GM13976 (cell line): ENCODE measurements around the gene AKAP17A.
"Not testable (repeated sequence)": the region's sequence is repeated elsewhere in the genome, so short reads cannot be mapped to it uniquely, and the experiment has no call there.

ENCODE experiments used
- DNase-seq: peaks from one replicate; pipeline ENCODE4 v3.0.0; 2012; ENCODE audit warnings: low spot score
- in situ Hi-C: fragments of 300-500 bp; cut with MboI; formaldehyde crosslinking; loops from one replicate; pipeline ENCODE4 v1.12.0; 2022; ENCODE audit warnings: low sequenced_read_pairs, mixed read lengths, inconsistent platforms; ENCODE audit not compliant: unreplicated experiment
- TF ChIP-seq, protein P1 (sequence below): IDR thresholded peaks from 2 replicates; pipeline ENCODE4 v1.5.1; 2012; ENCODE audit warnings: borderline replicate concordance, mild to moderate bottlenecking; ENCODE audit not compliant: insufficient read depth; ENCODE audit errors: extremely low read depth, missing control alignments, control extremely low read depth

AKAP17A gene

DNA sequence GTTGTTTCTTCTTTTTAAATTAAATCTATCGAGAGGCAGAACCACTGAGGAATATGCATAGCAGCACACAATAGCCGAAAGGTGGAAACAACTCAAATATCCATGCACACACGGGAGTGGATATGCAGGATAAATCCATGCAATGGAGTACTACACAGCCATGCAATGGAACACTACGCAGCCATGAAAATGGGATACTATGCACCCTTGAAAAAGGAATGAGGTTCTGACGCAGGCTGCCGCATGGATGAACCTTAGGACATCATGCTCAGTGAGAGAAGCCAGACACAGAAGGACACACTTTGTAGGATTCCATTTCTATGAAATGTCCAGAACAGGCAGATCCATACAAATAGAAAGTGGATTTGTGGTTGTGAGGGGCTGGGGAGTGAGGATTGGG is 36.0 kb upstream of the AKAP17A start:
- TF ChIP-seq, protein P1, sequence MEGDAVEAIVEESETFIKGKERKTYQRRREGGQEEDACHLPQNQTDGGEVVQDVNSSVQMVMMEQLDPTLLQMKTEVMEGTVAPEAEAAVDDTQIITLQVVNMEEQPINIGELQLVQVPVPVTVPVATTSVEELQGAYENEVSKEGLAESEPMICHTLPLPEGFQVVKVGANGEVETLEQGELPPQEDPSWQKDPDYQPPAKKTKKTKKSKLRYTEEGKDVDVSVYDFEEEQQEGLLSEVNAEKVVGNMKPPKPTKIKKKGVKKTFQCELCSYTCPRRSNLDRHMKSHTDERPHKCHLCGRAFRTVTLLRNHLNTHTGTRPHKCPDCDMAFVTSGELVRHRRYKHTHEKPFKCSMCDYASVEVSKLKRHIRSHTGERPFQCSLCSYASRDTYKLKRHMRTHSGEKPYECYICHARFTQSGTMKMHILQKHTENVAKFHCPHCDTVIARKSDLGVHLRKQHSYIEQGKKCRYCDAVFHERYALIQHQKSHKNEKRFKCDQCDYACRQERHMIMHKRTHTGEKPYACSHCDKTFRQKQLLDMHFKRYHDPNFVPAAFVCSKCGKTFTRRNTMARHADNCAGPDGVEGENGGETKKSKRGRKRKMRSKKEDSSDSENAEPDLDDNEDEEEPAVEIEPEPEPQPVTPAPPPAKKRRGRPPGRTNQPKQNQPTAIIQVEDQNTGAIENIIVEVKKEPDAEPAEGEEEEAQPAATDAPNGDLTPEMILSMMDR: no peak
- in situ Hi-C loops: no loop called here
- DNase-seq: no peak

GRCh38 chrX:1557442-1557841 is 34.0 kb upstream of the AKAP17A start:
- in situ Hi-C loops, DNase-seq: not testable (repeated sequence)

- TF ChIP-seq, protein P1: no peak
- in situ Hi-C loops: no loop called here
- DNase-seq: no peak
Measured at GRCh38 chrX:1558761-1559468, 32.5 kb upstream of the AKAP17A start.

DNA sequence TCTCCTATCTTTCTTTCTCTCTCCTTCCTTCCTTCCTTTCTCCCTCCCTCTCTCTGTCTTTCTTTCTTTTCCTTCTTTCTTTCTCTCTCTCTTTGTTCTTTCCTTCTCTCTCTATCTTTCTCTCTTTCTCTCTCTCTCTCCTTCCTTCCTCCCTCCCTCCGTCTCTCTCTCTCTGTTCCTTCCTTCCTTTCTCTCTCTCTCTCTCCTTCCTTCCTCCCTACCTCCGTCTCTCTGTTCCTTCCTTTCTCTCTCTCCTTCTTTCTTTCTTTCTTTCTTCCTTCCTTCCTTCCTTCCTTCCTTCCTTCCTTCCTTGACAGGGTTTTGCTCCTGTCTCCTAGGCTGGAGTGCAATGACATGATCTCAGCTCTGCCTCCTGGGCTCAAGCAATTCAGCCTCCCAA is 30.2 kb upstream of the AKAP17A start:
- TF ChIP-seq, protein P1: no peak
- DNase-seq: no peak
- in situ Hi-C loops: no loop called here

- in situ Hi-C loops: not testable (repeated sequence)
Measured at GRCh38 chrX:1564077-1564476, 27.3 kb upstream of the AKAP17A start.

DNA sequence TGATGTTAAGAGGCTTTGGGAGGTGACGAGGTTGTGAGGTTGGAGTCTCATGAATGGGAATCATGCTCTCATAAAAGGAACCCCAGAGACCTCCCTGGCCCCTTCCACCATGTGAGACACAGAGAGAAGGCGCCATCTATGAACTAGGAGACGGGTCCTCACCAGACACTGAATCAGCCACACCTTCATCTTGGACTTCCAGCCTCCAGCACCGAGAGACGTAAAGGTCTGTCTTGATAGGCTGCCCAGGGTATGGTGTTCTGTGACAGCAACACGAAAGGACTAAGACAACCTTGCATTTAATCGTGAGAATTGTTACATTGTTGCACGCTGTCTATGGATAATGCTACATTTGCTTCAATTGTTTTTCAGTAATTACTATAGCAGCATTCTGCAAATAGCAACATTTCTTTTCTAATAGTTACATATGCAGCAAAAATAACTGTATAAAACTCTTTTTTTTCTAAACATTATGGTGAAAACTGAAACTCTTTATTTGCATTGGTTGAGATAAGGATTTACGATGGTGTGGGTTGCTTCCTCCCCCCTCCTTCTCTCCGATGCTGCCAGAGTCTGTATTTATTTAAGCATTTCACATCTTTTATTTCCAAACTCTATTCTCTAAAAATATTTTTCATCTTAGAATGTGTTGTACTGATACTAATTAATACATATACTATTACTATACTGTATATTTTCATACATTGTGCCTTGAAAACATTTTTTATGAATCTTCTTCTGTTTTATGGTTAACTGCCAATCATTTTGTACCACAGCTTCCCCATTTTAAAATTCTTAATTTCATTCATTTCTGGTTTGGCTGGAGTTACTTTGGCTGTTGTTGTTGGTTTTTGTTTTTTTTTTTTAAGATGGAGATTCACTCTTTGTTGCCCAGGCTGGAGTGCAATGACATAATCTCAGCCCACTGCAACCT is 26.4 kb upstream of the AKAP17A start:
- in situ Hi-C loops: no loop called here
- TF ChIP-seq, protein P1: no peak
- DNase-seq: peak; percentile 53

More at GRCh38 chrX:1564077-1564476, 27.3 kb upstream of the AKAP17A start:
- DNase-seq: not testable (repeated sequence)

DNA sequence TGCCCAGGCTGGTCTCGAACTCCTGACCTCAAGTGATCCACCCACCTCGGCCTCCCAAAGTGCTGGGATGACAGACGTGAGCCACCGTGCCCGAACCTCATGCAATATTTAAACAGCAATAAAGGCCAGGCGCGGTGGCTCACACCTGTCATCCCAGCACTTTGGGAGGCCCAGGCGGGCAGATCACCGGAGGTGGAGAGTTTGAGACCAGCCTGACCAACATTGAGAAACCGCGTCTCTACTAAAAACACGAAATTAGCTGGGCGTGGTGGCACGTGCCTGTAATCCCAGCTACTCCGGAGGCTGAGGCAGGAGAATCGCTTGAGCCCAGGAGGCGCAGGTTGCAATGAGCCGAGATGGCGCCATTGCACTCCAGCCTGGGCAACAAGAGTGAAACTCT is 17.2 kb upstream of the AKAP17A start:
- DNase-seq, in situ Hi-C loops: not testable (repeated sequence)

DNA sequence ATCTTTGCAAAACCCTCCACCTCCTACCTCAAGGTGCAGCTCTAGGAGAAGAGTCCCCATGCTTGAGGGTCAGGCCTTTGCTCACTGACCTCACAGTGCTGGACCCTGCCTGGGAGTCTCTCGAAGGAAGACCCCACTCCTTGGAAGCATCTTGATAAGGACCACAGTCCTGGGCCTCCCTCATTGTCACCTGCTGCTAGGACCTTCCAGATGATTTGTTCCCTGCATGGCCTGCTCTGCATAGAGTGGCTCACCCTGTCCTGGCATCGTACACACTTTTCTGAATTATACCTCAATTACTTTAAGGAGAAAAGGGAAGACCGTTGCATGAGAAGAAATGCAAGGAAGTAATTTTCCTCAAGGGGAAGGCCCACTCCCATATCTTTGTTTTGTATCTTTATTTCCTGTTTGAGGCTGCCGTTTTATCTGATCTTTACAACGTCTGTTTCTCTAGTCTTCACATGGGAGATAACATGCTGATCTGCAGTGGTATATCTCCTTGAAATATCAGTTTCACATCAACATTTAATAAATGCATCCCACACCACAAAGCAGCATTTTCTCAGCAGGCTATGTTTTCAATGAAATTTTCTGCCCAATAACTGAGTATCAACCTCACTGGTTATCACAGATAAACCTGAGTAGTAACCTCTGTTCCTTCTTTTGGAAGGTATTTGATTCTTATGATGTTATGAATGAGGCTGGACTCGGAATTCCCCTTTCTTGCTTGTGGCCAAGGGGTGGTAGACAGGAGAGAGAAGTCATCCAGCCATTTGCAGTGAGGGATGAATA is 15.0 kb upstream of the AKAP17A start:
- in situ Hi-C loops: no loop called here
- no peak for DNase-seq
- TF ChIP-seq, protein P1: no peak
